GM18507 (cell line): ENCODE measurements around the gene HORMAD2.
"Not testable (repeated sequence)": the region's sequence is repeated elsewhere in the genome, so short reads cannot be mapped to it uniquely, and the experiment has no call there.

Experiments
- DNase-seq: peaks from one replicate; pipeline ENCODE4 v3.0.0; 2011; ENCODE audit warnings: low read depth; ENCODE audit not compliant: insufficient read length; ENCODE audit errors: extremely low spot score
- FAIRE-seq: peaks from 2 replicates; lab custom pipeline; 2011; peaks lifted over from hg19 to GRCh38; lab: Jason Lieb, UNC

The HORMAD2 gene

DNA sequence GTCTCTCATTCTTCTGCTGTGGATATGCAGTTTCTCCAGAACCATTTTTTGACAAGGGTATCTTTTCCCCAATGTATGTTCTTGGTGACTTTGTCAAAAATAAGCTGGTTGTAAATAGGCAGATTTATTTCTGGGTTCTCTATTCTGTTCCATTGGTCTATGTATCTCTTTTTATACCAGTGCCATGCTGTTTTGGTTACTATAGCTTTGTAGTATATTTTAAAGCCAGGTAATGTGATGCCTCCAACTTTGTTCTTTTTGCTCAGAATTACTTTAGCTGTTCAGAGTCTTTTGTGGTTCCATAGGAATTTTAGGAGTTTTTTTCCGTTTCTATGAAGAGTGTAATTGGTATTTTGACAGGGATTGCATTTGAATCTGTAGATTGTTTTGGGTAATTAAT is 12.4 kb downstream of the HORMAD2 start:
- no peak for DNase-seq
- no peak for FAIRE-seq

DNA sequence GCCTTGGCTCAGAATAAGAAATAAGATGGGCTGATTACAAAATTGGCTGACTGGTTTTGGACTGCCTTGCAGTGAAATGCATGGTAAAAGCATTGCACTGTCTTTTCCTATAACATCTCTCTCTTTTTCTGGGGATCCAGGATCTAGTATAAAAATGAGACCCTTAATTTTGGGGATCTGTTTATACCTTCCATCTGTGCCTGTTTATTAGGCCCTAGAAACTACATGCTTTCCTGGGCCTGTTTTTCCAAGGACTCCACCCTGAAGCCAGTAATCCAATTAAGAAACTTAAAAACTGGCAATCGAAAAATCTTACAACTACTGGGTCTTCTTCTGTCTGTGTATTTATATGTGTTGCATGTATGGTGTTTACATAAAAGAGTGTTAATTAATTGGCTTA is 14.5 kb downstream of the HORMAD2 start:
- DNase-seq (no peak), FAIRE-seq (no peak)

DNA sequence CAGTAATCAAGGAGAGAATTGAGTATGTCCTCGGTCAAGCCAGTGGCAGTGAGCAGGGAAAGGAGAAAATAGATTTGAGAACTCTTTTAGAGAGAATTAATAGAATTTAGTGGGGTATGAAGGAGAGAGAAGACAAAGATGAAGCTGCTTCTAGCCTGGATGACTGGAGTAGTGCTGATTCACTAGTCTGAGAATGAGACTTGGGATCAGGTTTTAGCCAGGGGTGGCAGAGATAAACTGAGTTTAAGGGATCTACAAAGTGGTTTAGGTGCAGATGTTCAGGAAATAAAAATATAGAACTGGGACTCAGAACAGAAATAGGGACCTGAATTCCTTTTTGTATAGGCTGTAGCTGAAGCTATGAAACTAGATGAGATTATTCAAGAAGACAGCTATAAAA is 17.6 kb downstream of the HORMAD2 start:
- DNase-seq: no peak
- no peak for FAIRE-seq

DNA sequence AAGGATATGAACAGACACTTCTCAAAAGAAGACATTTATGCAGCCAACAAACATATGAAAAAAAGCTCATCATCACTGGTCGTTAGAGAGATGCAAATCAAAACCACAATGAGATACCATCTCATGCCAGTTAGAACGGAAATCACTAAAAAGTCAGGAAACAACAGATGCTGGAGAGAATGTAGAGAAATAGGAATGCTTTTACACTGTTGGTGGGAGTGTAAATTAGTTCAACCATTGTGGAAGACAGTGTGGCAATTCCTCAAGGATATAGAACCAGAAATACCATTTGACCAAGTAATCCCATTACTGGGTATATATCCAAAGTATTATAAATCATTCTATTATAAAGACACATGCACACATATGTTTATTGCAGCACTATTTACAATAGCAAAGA is 20.5 kb downstream of the HORMAD2 start:
- DNase-seq, FAIRE-seq: not testable (repeated sequence)

DNA sequence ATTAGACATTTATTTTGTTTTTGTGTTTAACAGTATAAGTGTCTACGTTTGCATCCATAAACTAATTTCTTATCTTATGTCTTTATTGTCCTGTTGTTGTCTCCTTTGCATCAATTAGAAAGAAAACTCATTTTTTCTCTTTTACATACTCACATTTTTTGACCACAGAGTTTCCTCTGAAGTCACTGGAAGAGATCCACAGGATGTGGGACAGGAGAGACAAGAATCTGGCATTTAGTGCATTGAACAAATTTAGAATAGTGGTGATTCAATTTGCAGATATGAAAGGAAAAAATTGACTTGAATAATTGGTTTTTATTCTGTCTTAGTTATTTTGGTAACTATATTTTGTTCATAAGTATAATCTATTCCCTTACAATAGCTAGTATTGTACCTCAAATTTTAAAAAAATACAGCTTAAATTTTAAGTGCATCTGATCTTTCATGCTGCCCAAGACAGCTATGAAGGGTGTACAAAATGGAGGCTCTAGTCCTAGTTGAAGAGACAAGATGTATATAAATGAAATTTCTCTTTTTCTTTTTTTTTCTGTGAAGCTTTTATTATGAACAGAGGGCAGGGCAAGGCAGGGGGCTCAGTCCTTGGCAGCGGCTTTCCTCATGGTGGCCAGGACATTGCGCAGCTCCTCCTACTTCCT is 24.4 kb downstream of the HORMAD2 start:
- FAIRE-seq: no peak
- DNase-seq: no peak

DNA sequence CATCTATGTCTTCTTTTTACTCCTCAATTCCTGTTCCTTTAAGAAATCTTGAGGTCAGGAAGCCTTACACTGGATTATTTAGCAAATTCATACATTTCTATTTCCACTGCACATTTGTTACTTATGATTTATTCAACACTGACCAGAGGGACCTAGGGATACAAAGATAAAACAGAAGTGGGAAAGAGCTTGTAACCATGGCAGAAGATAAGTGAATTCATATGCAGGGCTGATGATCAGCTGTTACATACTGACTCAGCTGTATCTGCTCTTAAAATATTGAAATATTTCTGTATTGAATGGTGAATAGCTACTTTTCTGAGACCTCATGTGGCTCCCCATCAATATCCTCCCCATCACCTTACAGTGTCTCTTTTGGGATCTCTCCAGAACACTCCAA is 25.2 kb downstream of the HORMAD2 start:
- FAIRE-seq: no peak
- DNase-seq: no peak

DNA sequence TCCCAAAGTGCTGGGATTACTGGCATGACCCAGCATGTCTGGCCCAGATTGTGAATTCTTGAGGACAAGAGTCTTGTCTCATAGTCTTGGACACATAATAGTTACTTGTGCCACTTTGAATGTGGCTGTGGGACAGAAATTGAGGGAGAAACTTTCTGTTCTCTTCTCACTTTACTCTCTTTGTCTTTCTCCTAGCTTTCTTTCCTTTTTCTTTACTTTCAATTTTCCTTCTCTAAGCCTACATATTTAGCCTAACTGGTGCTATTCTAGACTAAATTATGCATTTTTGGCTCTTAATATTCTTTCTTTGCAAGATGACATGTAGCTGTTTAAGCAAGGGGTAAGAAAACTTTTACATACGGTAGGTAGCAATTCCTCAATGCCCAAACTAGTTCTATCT is 33.2 kb downstream of the HORMAD2 start:
- no peak for DNase-seq
- no peak for FAIRE-seq

DNA sequence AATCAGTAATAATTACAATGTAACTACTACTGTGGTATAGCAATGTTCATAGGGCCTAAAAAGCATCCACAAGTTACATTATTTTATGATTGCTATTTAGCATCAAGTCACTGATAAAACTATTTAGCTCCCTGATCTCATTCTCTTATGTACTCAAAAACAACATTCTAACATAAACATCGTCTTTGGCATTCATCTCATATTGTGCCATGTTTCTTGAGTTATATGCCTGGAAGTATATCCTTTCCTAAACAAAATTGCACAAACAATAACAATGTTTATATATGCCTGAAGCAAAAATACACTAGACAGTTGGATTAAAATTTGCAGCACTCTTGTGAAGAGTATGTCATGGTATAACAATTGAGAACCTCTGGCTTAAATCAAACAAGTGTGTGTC is 34.1 kb downstream of the HORMAD2 start:
- DNase-seq (no peak), FAIRE-seq (no peak)

DNA sequence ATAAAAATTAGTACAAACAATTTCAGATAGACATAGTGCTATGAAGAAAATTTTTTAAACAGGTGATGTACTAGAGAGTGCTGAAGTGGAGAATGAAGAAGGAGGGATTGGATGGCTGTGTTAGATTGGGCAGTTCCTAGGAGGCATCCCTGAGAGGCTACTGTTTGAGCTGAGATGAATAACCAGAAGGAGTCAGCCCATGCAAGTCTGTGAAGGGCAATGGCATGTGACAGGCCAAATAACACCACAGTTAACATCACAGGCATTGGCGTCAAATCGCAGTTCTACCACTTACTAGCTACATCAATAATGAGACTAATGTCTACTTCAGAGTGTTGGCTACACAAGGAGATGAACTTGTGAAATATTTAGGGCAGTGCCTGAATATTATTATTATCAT is 35.4 kb downstream of the HORMAD2 start:
- DNase-seq (no peak), FAIRE-seq (no peak)

DNA sequence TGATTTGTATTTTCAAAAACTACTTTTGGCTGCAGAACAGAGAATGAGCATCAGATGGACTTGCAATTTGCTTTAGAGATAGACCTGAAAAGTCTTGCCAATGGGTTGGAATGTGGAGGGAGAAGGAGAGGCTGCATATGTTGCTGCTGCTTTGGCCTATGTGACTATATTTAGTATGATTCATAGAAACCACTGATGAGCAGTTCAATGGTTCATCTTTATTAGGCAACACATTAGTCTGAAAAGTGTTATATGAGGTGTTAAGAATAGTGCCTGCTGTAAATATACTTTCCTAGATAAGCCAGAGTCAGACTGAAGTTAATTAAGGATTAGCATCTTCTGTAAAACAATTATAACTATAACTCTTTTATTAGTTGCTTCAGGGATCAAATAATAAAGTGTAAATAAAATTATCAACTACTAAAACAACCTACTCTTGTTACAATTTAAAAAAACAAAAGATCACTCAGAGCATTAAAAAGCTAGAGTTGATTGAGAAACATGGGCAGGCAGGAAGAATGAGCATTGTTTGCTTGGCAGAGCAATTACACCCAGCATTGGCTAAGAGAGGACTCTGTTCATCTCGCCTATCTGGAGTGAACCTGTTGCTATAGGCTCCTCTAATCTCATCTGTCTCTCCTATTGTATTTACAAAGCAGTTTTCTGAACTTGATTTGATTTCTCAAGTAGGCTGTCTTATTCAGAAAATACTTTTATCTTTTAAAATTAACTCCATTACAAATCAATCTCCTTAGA is 36.3 kb downstream of the HORMAD2 start:
- FAIRE-seq: no peak
- DNase-seq: no peak

DNA sequence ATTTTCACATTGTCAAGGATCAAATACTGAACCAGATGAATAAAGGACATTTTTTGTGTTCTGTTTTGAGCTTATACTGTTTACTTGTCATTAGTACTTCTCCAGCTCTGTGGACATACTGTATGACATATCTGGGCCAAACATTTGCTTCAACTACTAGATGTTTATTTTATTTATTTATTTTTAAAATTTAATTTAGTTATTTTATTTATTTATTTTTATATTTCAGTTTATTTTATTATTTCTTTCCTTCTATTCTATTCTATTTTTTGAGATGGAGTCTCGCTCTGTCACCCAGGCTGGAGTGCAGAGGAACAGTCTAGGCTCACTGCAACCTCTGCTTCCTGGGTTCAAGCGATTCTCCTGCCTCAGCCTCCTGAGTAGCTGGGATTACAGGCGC is 37.0 kb downstream of the HORMAD2 start:
- no peak for DNase-seq
- FAIRE-seq: no peak

DNA sequence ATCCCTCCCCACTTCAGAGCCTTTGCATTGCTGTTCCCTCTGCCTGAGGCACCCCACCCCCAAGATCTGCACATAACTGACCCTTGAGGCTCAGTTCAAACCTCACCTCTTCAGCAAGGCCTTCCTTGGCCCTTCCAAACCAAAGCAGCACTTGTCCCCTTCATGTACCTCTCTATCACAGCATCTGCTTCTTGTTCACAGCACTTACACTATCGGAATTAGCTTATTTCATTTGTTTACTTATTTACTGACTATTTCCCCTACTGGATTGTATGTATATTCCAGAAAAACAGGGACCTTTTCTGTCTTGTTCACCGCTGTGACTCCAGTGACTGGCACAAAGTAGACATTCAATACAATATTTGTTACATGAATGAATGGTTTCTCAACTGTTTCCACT is 38.0 kb downstream of the HORMAD2 start:
- FAIRE-seq (no peak), DNase-seq (no peak)

DNA sequence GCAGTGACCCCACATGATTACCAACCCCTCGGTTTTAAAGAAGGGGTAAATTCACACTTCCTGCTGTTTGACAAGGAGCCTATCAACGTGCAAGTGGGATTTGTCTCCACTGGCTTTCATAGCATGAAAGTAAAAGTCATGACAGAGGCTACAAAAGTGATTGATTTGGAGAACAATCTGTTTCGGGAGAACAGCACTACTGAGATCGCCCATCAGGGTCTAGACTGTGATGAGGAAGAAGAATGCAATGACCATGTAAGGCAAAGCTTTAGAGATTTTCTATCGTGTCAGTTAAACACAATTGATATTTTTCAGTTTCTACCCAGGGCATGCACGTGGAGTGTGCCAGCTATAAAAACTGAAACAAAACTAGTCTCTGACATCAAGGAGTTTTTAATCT is 41.7 kb downstream of the HORMAD2 start:
- FAIRE-seq (no peak), DNase-seq (no peak)

DNA sequence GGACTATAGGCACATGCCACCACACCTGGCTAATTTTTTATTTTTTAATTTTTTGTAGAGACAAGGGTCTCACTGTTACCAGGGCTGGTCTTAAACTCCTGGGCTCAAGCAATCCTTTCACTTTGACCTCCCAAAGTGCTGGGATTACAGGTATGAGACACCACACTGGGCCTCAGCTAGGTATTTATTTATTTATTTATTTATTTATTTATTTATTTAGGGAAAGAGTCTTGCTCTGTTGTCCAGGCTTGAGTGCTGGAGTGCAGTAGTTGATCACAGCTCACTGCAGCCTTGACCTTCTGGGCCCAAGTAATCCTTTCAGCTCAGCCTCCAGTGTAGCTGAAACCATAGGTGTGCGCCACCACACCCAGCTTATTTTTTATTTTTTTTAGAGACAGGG is 43.2 kb downstream of the HORMAD2 start:
- FAIRE-seq: no peak
- DNase-seq: no peak

DNA sequence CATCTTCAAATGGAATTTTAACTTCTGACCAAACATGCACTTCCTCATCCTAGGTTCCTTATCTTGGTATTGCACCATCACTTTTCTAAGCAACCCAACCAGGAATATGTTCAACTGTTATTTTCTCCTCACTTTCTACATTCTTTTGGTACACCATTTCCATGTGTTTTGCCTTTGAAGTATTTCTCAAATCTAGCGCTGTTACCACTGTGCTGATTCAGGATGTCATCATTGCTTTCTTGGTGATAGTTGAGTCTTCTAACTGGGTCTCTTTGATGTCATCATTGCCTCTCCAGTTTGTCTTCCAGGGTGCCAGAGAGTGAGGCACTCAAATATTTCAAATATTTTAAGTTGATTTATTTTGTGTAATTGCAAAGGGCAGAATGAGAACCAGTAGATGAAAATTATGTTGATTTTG is 47.5 kb downstream of the HORMAD2 start:
- no peak for DNase-seq
- no peak for FAIRE-seq

DNA sequence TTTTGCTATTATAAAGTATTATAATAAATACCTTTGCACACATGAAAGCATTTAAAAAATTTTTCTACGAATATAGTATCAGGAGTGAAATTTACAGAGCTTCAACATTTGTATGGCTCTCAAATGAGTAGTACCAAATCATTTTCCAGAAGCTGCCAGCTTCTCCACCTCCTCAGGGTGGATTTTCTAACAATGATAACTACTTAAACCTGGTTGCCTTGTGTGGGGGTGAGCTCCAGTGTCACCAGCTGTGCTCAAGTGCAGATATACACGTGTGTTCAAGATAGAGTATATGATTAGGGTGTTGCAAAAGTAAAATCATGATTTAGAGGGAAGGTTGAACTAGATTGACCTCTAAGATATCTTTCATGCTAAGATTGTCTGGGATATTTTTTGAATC is 48.2 kb downstream of the HORMAD2 start:
- DNase-seq: no peak
- FAIRE-seq: no peak

DNA sequence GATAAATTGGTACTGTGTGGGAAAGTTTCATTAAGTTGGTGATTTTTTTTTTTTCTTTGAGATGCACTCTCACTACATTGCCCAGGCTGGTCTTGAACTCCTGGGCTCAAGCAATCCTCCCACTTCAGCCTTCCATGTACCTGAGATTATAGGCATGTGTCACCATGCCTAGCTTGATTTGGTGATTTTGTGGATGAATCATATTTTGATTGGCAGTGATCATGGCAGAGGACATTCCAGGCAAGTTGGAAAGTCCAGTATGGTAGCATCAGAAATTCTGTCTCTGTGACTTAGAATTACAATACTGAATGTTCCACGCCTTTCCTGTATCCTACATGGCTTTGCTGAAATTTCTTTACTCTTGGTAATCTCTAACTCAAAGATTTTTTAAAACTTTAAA is 49.4 kb downstream of the HORMAD2 start:
- FAIRE-seq: no peak
- DNase-seq: no peak

DNA sequence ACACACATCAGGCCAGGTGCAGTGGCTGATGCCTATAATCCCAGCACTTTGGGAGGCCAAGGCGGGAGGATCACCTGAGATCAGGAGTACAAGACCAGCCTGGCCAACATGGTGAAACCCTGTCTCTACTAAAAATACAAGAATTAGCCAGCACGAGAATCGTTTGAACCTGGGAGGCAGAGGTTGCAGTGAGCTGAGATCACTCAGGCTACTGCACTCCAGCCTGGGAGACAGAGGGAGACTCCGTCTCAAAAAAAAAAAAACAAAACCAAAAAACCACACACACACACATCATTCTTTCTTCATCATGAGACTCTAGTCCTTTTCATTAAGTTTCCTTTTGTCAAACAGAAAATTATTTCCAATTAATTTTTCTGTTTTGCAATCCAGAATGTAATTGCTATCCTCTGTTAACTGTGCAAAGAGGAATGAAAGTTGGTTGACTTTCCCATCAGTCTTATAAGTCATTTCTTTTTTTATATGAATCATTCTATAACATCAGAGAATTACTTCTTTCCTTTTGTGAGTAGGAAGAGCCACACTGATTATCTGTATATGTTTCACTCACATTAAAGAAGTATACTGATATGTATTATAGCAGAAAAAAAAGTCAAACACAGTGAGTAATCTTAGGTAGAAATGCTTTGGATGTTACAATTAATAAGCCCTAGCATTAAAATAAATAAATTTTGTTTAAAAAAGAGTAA is 52.2 kb downstream of the HORMAD2 start:
- FAIRE-seq (no peak), DNase-seq (no peak)

DNA sequence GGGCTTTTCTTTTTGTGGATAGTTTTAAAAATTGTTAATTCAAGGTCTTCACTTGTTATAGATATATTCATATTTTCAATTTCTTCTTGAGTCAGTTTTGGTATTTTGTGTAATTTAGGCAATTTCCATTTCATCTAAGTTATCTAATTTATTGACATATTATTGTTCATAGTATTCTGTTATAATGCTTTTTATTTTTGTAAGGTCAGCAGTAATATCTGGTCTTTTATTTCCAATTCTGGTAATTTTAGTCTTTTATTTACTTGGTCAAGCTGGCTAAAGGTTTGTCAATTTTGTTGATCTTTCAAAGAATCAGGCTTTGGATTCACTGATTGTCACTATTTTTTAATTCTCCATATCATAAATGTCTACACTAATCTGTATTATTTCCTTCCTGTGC is 60.1 kb downstream of the HORMAD2 start:
- FAIRE-seq: no peak
- no peak for DNase-seq

DNA sequence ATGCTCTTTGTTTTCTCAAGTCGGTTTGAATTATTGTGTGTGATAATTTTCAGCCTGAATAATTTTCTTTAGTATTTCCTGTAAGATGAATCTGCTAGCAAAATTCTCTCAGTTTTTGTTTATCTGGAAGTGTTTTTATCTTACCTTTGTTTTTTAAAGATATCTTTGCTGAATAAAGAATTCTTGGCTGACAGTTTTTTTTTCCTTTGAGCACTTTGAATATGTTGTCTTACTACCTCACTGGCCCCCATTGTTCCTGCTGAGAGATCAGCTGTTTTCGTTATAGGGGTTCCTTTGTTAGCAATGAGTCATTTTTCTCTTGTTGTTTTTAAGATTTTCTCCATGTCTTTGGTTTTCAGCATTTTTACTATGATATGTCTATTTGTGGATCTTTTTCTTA is 63.0 kb downstream of the HORMAD2 start:
- FAIRE-seq: no peak

DNA sequence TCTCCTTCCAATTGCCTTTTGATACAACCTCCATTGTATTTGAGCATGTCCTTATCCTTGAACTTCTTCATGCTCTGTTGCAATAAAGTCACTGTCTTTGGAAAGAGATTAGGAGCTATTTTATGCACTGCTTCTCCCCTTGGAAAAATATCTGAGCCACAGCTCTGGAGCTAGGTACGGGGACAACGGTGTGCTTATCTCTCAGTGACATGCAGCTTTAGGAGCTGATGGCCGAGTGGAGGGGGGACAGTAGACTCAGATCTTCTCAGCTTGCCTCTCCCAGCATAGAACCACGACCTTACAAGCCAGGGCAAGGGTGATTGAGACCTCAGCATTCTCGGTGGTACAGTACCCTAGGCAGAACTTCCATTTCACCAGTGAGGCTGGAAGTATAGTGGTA is 64.1 kb downstream of the HORMAD2 start:
- DNase-seq: no peak
- no peak for FAIRE-seq

More for the DNA sequence above, 63.0 kb downstream of the HORMAD2 start:
- DNase-seq: no peak
